Tongue (tissue), 2 donors: ENCODE data around the gene BORCS5. TPM values are rescaled to one million over a fixed set of nuclear protein-coding genes. Genes with fewer than 3 reads are reported as not detected.
A peak's percentile ranks its signal among the peaks of the same experiment; 100 is the strongest.
"Not testable (repeated sequence)": the region's sequence is repeated elsewhere in the genome, so short reads cannot be mapped to it uniquely, and the experiment has no call there.

Source experiments
- DNase-seq: peaks from one replicate; pipeline ENCODE4 v3.0.0-alpha.2; 2015
- total RNA-seq: library from RNA; depleted of rRNA; stranded (reverse); fragments of >200 nt; gene quantifications from one replicate; pipeline ENCODE4 v1.2.3, GENCODE V29; 2014

BORCS5 gene
- total RNA-seq, 1 donor from 2014 or later = 35.7 TPM

- DNase-seq = no peak
These were observed 108.6 kb downstream of the BORCS5 start for GRCh38 chr12:12465522-12465921.

- DNase-seq = no peak
These were observed 109.3 kb downstream of the BORCS5 start for GRCh38 chr12:12466157-12466556.

GRCh38 chr12:12467264-12467663 is 110.4 kb downstream of the BORCS5 start:
- DNase-seq = no peak

- DNase-seq = no peak
These were observed 110.9 kb downstream of the BORCS5 start for GRCh38 chr12:12467688-12468261.

- no peak for DNase-seq
These were observed 111.7 kb downstream of the BORCS5 start for GRCh38 chr12:12468575-12468974.

GRCh38 chr12:12469386-12469785 is 112.5 kb downstream of the BORCS5 start:
- peak; percentile 44 for DNase-seq

- DNase-seq = peak; percentile 17
These were observed 114.0 kb downstream of the BORCS5 start for GRCh38 chr12:12470751-12471306.

GRCh38 chr12:12471982-12472961 is 115.4 kb downstream of the BORCS5 start:
- DNase-seq = not testable (repeated sequence)

- no peak for DNase-seq
These were observed 116.3 kb downstream of the BORCS5 start for GRCh38 chr12:12473223-12473622.

GRCh38 chr12:12474471-12474928 is 117.6 kb downstream of the BORCS5 start:
- DNase-seq = no peak

GRCh38 chr12:12474931-12475795 is 118.3 kb downstream of the BORCS5 start:
- DNase-seq = no peak

- DNase-seq = peak; percentile 94
These were observed 120.1 kb downstream of the BORCS5 start for GRCh38 chr12:12476857-12477531.

- DNase-seq = no peak
These were observed 120.6 kb downstream of the BORCS5 start for GRCh38 chr12:12477532-12477890.

GRCh38 chr12:12480074-12480473 is 123.2 kb downstream of the BORCS5 start:
- no peak for DNase-seq

- no peak for DNase-seq
These were observed 124.8 kb downstream of the BORCS5 start for GRCh38 chr12:12481631-12482030.

GRCh38 chr12:12482150-12482761 is 125.4 kb downstream of the BORCS5 start:
- no peak for DNase-seq

- DNase-seq = no peak
These were observed 126.1 kb downstream of the BORCS5 start for GRCh38 chr12:12482959-12483358.

- DNase-seq = no peak
These were observed 126.6 kb downstream of the BORCS5 start for GRCh38 chr12:12483438-12483837.

- DNase-seq = no peak
These were observed 129.9 kb downstream of the BORCS5 start for GRCh38 chr12:12486661-12487240.

- DNase-seq = no peak
These were observed 130.6 kb downstream of the BORCS5 start for GRCh38 chr12:12487490-12487889.

GRCh38 chr12:12488296-12488695 is 131.4 kb downstream of the BORCS5 start:
- DNase-seq = no peak
